ENCODE results near the gene NAB2.

DNA sequence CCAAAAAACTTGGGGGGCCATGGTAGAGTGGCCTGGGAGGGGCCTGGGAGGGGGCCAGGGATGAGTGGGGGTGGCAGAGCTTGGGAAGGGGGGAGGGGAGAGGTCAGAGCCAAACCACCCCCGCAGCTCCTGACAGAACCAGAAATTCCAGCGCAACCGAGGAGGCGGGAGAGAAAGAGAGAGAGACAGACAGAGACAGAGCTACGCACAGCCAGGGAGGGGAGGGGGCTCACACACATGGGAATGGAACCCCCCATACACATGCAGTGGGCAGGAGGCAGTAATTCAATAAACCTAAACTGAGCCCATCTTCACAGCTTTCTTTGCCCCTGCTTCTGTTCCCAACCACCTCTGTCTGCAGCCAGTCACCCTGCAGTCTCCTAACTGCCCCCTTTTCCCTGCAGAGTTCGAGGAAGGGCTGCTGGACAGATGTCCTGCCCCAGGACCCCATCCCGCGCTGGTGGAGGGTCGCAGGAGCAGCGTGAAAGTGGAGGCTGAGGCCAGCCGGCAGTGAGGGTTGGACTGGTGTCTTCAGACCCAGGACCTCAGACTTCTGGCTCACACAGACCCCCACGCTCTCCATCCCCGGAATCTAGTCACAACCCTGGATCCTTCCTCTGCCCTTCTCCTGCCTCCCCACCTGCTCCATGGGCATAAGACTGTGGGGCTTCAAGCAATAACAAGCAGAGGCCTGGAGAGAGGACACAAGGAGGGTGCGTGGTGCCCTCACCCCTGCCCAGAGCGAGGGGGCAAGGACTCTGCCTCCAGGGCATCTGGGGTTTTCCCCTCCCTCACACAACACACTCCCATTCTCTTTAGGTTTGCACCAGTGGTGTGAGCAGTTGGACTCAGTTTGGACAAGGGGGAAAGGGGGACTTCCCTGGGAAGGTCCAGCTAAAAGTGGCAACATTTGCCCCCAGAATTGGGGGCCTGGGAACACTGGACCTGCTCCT is 5.6 kb downstream of the NAB2 start:
- TF ChIP-seq EZH2 (IDR thresholded peaks at IDR 0.05; ENCODE audit: low read length) (no peak), CTCF (optimal IDR thresholded peaks at IDR 0.05 in 1 of 3, IDR thresholded peaks at IDR 0.05 in 1 of 3, conservative IDR thresholded peaks at IDR 0.05 in 1 of 3; ENCODE audit: extremely low read depth in 1 of 3, insufficient read depth in 2 of 3, low read length in 3 of 3) (no peak)

Data from keratinocyte (primary cell).